ENCODE measurements around the gene TMEM92.

TMEM92 gene

GRCh38 chr17:50279639-50280038 lies 5.4 kb downstream of the TMEM92 start:
- Histone ChIP-seq H2BK12ac (ENCODE audit: low read length) (no peak overlapping the region), H2BK15ac (ENCODE audit: low read length) (peak overlapping the region; percentile 17), H2AFZ (ENCODE audit: low read length) (no peak overlapping the region), H3K27me3 (ENCODE audit: control insufficient read depth in 3 of 3, insufficient read depth in 3 of 3, low read depth in 1 of 3, low read length in 3 of 3) (peaks cover 0 to 48% (median 1%) of the 10 kb centered on the region in 3 experiments), H3K79me1 (ENCODE audit: low read depth, low read length) (no peaks in the 10 kb centered on the region), H2BK120ac (ENCODE audit: low read depth, low read length) (no peak overlapping the region), H2AK5ac (ENCODE audit: low read depth, low read length) (no peak overlapping the region), H3K14ac (ENCODE audit: low read length) (peak overlapping the region; percentile 56), H4K91ac (ENCODE audit: low read depth, low read length, poor library complexity) (no peak overlapping the region), H3K9ac (ENCODE audit: low read depth, low read length, poor library complexity) (no peak overlapping the region), H3K4me3 (ENCODE audit: low read length in 2 of 2) (no peak overlapping the region), H3K23ac (ENCODE audit: low read depth, low read length, poor library complexity) (peak overlapping the region; percentile 20), H2BK5ac (ENCODE audit: low read length) (no peak overlapping the region), H3K4me1 (ENCODE audit: control insufficient read depth in 2 of 2, insufficient read depth in 1 of 2, low read depth in 1 of 2, low read length in 2 of 2) (peaks cover 0 to 18% of the 10 kb centered on the region in 2 donors), H3K4ac (ENCODE audit: low read length) (no peak overlapping the region), H3K9me3 (replicated peaks in 1 of 2; ENCODE audit: control insufficient read depth in 2 of 2, insufficient read depth in 1 of 2, low read depth in 1 of 2, low read length in 2 of 2) (no peaks in the 10 kb centered on the region), H3K36me3 (replicated peaks in 1 of 2; ENCODE audit: control insufficient read depth in 2 of 2, insufficient read depth in 2 of 2, low read length in 2 of 2) (no peaks in the 10 kb centered on the region), H3K4me2 (ENCODE audit: insufficient read depth, low read length, poor library complexity, severe bottlenecking) (no peak overlapping the region), H3K27ac (replicated peaks; ENCODE audit: low read length) (no peak overlapping the region), H3K18ac (ENCODE audit: low read length) (peak overlapping the region; percentile 71), H4K8ac (ENCODE audit: low read depth, low read length) (no peak overlapping the region)
- no peak for DNase-seq (ENCODE audit: low spot score)
- no CpG with 5 or more reads among the region's 7 CpGs for WGBS, 2 donors (ENCODE audit: extremely low coverage in 2 of 2, insufficient read length in 2 of 2, insufficient replicate concordance in 1 of 2)

GRCh38 chr17:50280068-50280467 lies 5.8 kb downstream of the TMEM92 start:
- Histone ChIP-seq H3K9me3 (replicated peaks in 1 of 2; ENCODE audit: control insufficient read depth in 2 of 2, insufficient read depth in 1 of 2, low read depth in 1 of 2, low read length in 2 of 2) (no peaks in the 10 kb centered on the region), H3K23ac (ENCODE audit: low read depth, low read length, poor library complexity) (peak overlapping the region; percentile 20)

GRCh38 chr17:50280801-50281441 lies 6.7 kb downstream of the TMEM92 start:
- Histone ChIP-seq H2BK15ac (ENCODE audit: low read length) (peak overlapping the region; percentile 9), H2BK5ac (ENCODE audit: low read length) (no peak overlapping the region), H2AFZ (ENCODE audit: low read length) (no peak overlapping the region), H3K36me3 (replicated peaks in 1 of 2; ENCODE audit: control insufficient read depth in 2 of 2, insufficient read depth in 2 of 2, low read length in 2 of 2) (no peaks in the 10 kb centered on the region), H2BK12ac (ENCODE audit: low read length) (no peak overlapping the region), H3K4ac (ENCODE audit: low read length) (no peak overlapping the region), H3K4me2 (ENCODE audit: insufficient read depth, low read length, poor library complexity, severe bottlenecking) (no peak overlapping the region), H3K79me1 (ENCODE audit: low read depth, low read length) (no peaks in the 10 kb centered on the region), H2AK5ac (ENCODE audit: low read depth, low read length) (peak overlapping the region; percentile 75), H4K8ac (ENCODE audit: low read depth, low read length) (no peak overlapping the region), H3K27me3 (ENCODE audit: control insufficient read depth in 3 of 3, insufficient read depth in 3 of 3, low read depth in 1 of 3, low read length in 3 of 3) (peaks cover 0 to 47% (median 0%) of the 10 kb centered on the region in 3 experiments), H3K4me3 (ENCODE audit: low read length in 2 of 2) (no peak overlapping the region), H3K18ac (ENCODE audit: low read length) (no peak overlapping the region), H3K14ac (ENCODE audit: low read length) (no peak overlapping the region), H3K9me3 (replicated peaks in 1 of 2; ENCODE audit: control insufficient read depth in 2 of 2, insufficient read depth in 1 of 2, low read depth in 1 of 2, low read length in 2 of 2) (no peaks in the 10 kb centered on the region), H2BK120ac (ENCODE audit: low read depth, low read length) (no peak overlapping the region), H3K4me1 (ENCODE audit: control insufficient read depth in 2 of 2, insufficient read depth in 1 of 2, low read depth in 1 of 2, low read length in 2 of 2) (peaks cover 0 to 15% of the 10 kb centered on the region in 2 donors), H3K9ac (ENCODE audit: low read depth, low read length, poor library complexity) (no peak overlapping the region), H3K27ac (replicated peaks; ENCODE audit: low read length) (no peak overlapping the region), H3K23ac (ENCODE audit: low read depth, low read length, poor library complexity) (no peak overlapping the region), H4K91ac (ENCODE audit: low read depth, low read length, poor library complexity) (no peak overlapping the region)
- no CpG with 5 or more reads among the region's 7 CpGs for WGBS, 2 donors (ENCODE audit: extremely low coverage in 2 of 2, insufficient read length in 2 of 2, insufficient replicate concordance in 1 of 2)
- no peak for DNase-seq (ENCODE audit: low spot score)

More at GRCh38 chr17:50280068-50280467, 5.8 kb downstream of the TMEM92 start:
- DNase-seq (ENCODE audit: low spot score), result no peak
- Histone ChIP-seq H4K8ac (ENCODE audit: low read depth, low read length) (peak overlapping the region; percentile 17), H3K4me3 (ENCODE audit: low read length in 2 of 2) (no peak overlapping the region), H2BK12ac (ENCODE audit: low read length) (peak overlapping the region; percentile 58), H2BK15ac (ENCODE audit: low read length) (peak overlapping the region; percentile 17), H3K27me3 (ENCODE audit: control insufficient read depth in 3 of 3, insufficient read depth in 3 of 3, low read depth in 1 of 3, low read length in 3 of 3) (peaks cover 0 to 44% (median 0%) of the 10 kb centered on the region in 3 experiments), H3K4me1 (ENCODE audit: control insufficient read depth in 2 of 2, insufficient read depth in 1 of 2, low read depth in 1 of 2, low read length in 2 of 2) (peaks cover 0 to 15% of the 10 kb centered on the region in 2 donors), H3K14ac (ENCODE audit: low read length) (peak overlapping the region; percentile 56), H2AFZ (ENCODE audit: low read length) (no peak overlapping the region), H2BK5ac (ENCODE audit: low read length) (no peak overlapping the region), H3K18ac (ENCODE audit: low read length) (no peak overlapping the region), H2AK5ac (ENCODE audit: low read depth, low read length) (peak overlapping the region; percentile 75), H3K36me3 (replicated peaks in 1 of 2; ENCODE audit: control insufficient read depth in 2 of 2, insufficient read depth in 2 of 2, low read length in 2 of 2) (no peaks in the 10 kb centered on the region), H3K4me2 (ENCODE audit: insufficient read depth, low read length, poor library complexity, severe bottlenecking) (no peak overlapping the region), H2BK120ac (ENCODE audit: low read depth, low read length) (no peak overlapping the region), H3K4ac (ENCODE audit: low read length) (no peak overlapping the region), H3K9ac (ENCODE audit: low read depth, low read length, poor library complexity) (no peak overlapping the region), H4K91ac (ENCODE audit: low read depth, low read length, poor library complexity) (no peak overlapping the region), H3K79me1 (ENCODE audit: low read depth, low read length) (no peaks in the 10 kb centered on the region), H3K27ac (replicated peaks; ENCODE audit: low read length) (no peak overlapping the region)
- no CpG with 5 or more reads among the region's 8 CpGs for WGBS, 2 donors (ENCODE audit: extremely low coverage in 2 of 2, insufficient read length in 2 of 2, insufficient replicate concordance in 1 of 2)

GRCh38 chr17:50281739-50282401 lies 7.6 kb downstream of the TMEM92 start:
- Histone ChIP-seq H3K36me3 (replicated peaks in 1 of 2; ENCODE audit: control insufficient read depth in 2 of 2, insufficient read depth in 2 of 2, low read length in 2 of 2) (no peaks in the 10 kb centered on the region), H3K4me2 (ENCODE audit: insufficient read depth, low read length, poor library complexity, severe bottlenecking) (no peak overlapping the region), H3K4me3 (ENCODE audit: low read length in 2 of 2) (no peak overlapping the region), H2BK12ac (ENCODE audit: low read length) (peak overlapping the region; percentile 42), H3K9ac (ENCODE audit: low read depth, low read length, poor library complexity) (no peak overlapping the region), H3K18ac (ENCODE audit: low read length) (no peak overlapping the region), H3K4me1 (ENCODE audit: control insufficient read depth in 2 of 2, insufficient read depth in 1 of 2, low read depth in 1 of 2, low read length in 2 of 2) (peaks cover 0 to 15% of the 10 kb centered on the region in 2 donors), H2AK5ac (ENCODE audit: low read depth, low read length) (no peak overlapping the region), H3K14ac (ENCODE audit: low read length) (no peak overlapping the region), H3K9me3 (replicated peaks in 1 of 2; ENCODE audit: control insufficient read depth in 2 of 2, insufficient read depth in 1 of 2, low read depth in 1 of 2, low read length in 2 of 2) (no peaks in the 10 kb centered on the region), H4K8ac (ENCODE audit: low read depth, low read length) (no peak overlapping the region), H3K27ac (replicated peaks; ENCODE audit: low read length) (no peak overlapping the region), H3K79me1 (ENCODE audit: low read depth, low read length) (no peaks in the 10 kb centered on the region), H3K23ac (ENCODE audit: low read depth, low read length, poor library complexity) (no peak overlapping the region), H2BK15ac (ENCODE audit: low read length) (no peak overlapping the region), H2AFZ (ENCODE audit: low read length) (no peak overlapping the region), H3K4ac (ENCODE audit: low read length) (no peak overlapping the region), H4K91ac (ENCODE audit: low read depth, low read length, poor library complexity) (no peak overlapping the region), H2BK120ac (ENCODE audit: low read depth, low read length) (no peak overlapping the region), H3K27me3 (ENCODE audit: control insufficient read depth in 3 of 3, insufficient read depth in 3 of 3, low read depth in 1 of 3, low read length in 3 of 3) (peaks cover 0 to 42% (median 0%) of the 10 kb centered on the region in 3 experiments), H2BK5ac (ENCODE audit: low read length) (no peak overlapping the region)
- DNase-seq (ENCODE audit: low spot score), result no peak
- WGBS, 2 donors (ENCODE audit: extremely low coverage in 2 of 2, insufficient read length in 2 of 2, insufficient replicate concordance in 1 of 2), result no CpG with 5 or more reads among the region's 4 CpGs
